ENCODE results near the gene ZFYVE16.

GRCh38 chr5:80408484-80409366, 861 bp downstream of the ZFYVE16 start:
- TF ChIP-seq TCF4 (CRISPR knock-in tag; IDR thresholded peaks at IDR 0.05; ENCODE audit: borderline replicate concordance) = no peak
- TF ChIP-seq ZNF70 (CRISPR knock-in tag; IDR thresholded peaks at IDR 0.05) = no peak
- no peak for TF ChIP-seq OSR1 (CRISPR knock-in tag; IDR thresholded peaks at IDR 0.05)
- TF ChIP-seq SNAI2 (CRISPR knock-in tag; IDR thresholded peaks at IDR 0.05) = no peak
